ENCODE measurements around the gene GPR141. TPM values are rescaled to one million over a fixed set of nuclear protein-coding genes. Genes with fewer than 3 reads are reported as not detected.
A peak's percentile ranks its signal among the peaks of the same experiment; 100 is the strongest.

The GPR141 gene
- total RNA-seq, 1 donor from 2014 or later: not detected

- no peaks in the 10 kb centered on the region for H3K9me3 ChIP-seq
- H3K4me1 ChIP-seq: peaks cover 7% of the 10 kb centered on the region
- H3K4me3 ChIP-seq: no peak overlapping the region
- no peaks in the 10 kb centered on the region for H3K27me3 ChIP-seq
- intact Hi-C loops (cut with DNase I): no loop called here
- DNase-seq (ENCODE audit: extremely low spot score in 2 of 2): no peak
- no peak overlapping the region for H3K27ac ChIP-seq
- TF ChIP-seq CTCF (IDR thresholded peaks at IDR 0.05) (no peak), POLR2A (IDR thresholded peaks at IDR 0.05) (no peak), POLR2AphosphoS5 (IDR thresholded peaks at IDR 0.05; ENCODE audit: insufficient read depth in 1 of 2, low read depth in 1 of 2) (no peak)
- no peaks in the 10 kb centered on the region for H3K36me3 ChIP-seq
Observed at GRCh38 chr7:37728747-37729146, 45.2 kb downstream of the GPR141 start.

DNA sequence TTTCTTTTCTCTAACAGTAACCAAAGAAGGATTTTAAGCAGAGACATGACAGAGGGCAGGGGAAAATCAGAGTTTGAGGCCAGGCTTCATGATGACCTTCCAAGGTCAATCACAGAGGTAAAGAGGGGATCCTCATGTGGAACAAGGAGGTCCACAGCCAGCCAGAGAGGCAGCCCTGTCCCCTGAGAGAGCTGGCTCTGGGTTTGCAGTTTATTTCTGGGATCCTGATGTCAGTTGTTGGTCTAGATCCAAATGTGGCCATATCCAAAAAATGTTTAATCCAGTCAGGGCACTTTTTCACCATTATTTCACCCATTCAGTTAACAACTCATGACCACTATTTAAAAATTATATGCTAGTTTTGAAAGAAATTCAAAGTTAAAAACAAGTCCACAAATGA, 45.6 kb downstream of the GPR141 start:
- Histone ChIP-seq H3K36me3 (no peaks in the 10 kb centered on the region), H3K9me3 (no peaks in the 10 kb centered on the region), H3K4me3 (no peak overlapping the region), H3K27ac (no peak overlapping the region), H3K27me3 (no peaks in the 10 kb centered on the region), H3K4me1 (peaks cover 7% of the 10 kb centered on the region)
- TF ChIP-seq POLR2AphosphoS5 (IDR thresholded peaks at IDR 0.05; ENCODE audit: insufficient read depth in 1 of 2, low read depth in 1 of 2): no peak
- TF ChIP-seq POLR2A (IDR thresholded peaks at IDR 0.05): no peak
- TF ChIP-seq CTCF (IDR thresholded peaks at IDR 0.05): no peak
- no peak for DNase-seq (ENCODE audit: extremely low spot score in 2 of 2)
- intact Hi-C loops (cut with DNase I): no loop called here

- DNase-seq (ENCODE audit: extremely low spot score in 2 of 2): no peak
- no peak overlapping the region for H3K4me3 ChIP-seq
- intact Hi-C loops (cut with DNase I): no loop called here
- H3K4me1 ChIP-seq: peaks cover 7% of the 10 kb centered on the region
- no peaks in the 10 kb centered on the region for H3K27me3 ChIP-seq
- TF ChIP-seq POLR2AphosphoS5 (IDR thresholded peaks at IDR 0.05; ENCODE audit: insufficient read depth in 1 of 2, low read depth in 1 of 2) (no peak), CTCF (IDR thresholded peaks at IDR 0.05) (no peak), POLR2A (IDR thresholded peaks at IDR 0.05) (no peak)
- no peaks in the 10 kb centered on the region for H3K36me3 ChIP-seq
- no peak overlapping the region for H3K27ac ChIP-seq
- H3K9me3 ChIP-seq: no peaks in the 10 kb centered on the region
Observed at GRCh38 chr7:37730501-37730900, 46.9 kb downstream of the GPR141 start.

DNA sequence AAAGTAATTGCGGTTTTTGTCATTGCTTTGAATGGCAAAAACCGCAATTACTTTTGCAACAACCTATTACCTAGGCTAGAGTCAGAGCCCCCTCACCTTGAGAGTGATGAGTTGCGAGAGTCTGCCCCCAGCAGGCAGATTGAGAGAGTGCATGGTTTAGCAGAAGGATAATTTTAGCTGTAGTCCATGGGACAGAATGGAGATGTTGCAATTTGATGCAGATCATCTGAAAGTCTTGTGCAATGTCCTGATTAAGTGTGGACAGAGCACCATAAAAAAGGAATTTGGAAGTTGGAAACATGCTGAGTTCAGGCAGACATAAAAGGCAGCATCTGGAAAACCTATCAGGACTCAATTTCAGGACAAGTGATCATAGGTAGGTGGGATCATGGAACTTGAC, 48.7 kb downstream of the GPR141 start:
- DNase-seq (ENCODE audit: extremely low spot score in 2 of 2): no peak
- no peaks in the 10 kb centered on the region for H3K36me3 ChIP-seq
- intact Hi-C loops (cut with DNase I): no loop called here
- peaks cover 7% of the 10 kb centered on the region for H3K4me1 ChIP-seq
- peak overlapping the region; percentile 29 for H3K27ac ChIP-seq
- no peak for TF ChIP-seq POLR2A (IDR thresholded peaks at IDR 0.05)
- peak in 2 of 3 experiments; percentile 32 to 49 for TF ChIP-seq CTCF (IDR thresholded peaks at IDR 0.05)
- peak in 1 of 2 donors; percentile 51 for TF ChIP-seq POLR2AphosphoS5 (IDR thresholded peaks at IDR 0.05; ENCODE audit: insufficient read depth in 1 of 2, low read depth in 1 of 2)
- no peak overlapping the region for H3K4me3 ChIP-seq
- no peaks in the 10 kb centered on the region for H3K27me3 ChIP-seq
- no peaks in the 10 kb centered on the region for H3K9me3 ChIP-seq

GRCh38 chr7:37732888-37733287, 49.3 kb downstream of the GPR141 start:
- peaks cover 7% of the 10 kb centered on the region for H3K4me1 ChIP-seq
- H3K9me3 ChIP-seq: no peaks in the 10 kb centered on the region
- H3K4me3 ChIP-seq: no peak overlapping the region
- no peaks in the 10 kb centered on the region for H3K36me3 ChIP-seq
- no peak for DNase-seq (ENCODE audit: extremely low spot score in 2 of 2)
- no peaks in the 10 kb centered on the region for H3K27me3 ChIP-seq
- peak overlapping the region; percentile 29 for H3K27ac ChIP-seq
- TF ChIP-seq CTCF (IDR thresholded peaks at IDR 0.05) (no peak), POLR2A (IDR thresholded peaks at IDR 0.05) (no peak), POLR2AphosphoS5 (IDR thresholded peaks at IDR 0.05; ENCODE audit: insufficient read depth in 1 of 2, low read depth in 1 of 2) (no peak)
- intact Hi-C loops (cut with DNase I): no loop called here

All from vagina (tissue), 2 donors.